ENCODE measurements around the gene DCBLD1. TPM values are rescaled to one million over a fixed set of nuclear protein-coding genes. Genes with fewer than 3 reads are reported as not detected.

DCBLD1 gene
- total and polyA plus RNA-seq, 2 of the 13 experiments (the other 11 are each of a cell fraction or from before 2014, with no cell fraction given) = 23.2 to 41.5 TPM

DNA sequence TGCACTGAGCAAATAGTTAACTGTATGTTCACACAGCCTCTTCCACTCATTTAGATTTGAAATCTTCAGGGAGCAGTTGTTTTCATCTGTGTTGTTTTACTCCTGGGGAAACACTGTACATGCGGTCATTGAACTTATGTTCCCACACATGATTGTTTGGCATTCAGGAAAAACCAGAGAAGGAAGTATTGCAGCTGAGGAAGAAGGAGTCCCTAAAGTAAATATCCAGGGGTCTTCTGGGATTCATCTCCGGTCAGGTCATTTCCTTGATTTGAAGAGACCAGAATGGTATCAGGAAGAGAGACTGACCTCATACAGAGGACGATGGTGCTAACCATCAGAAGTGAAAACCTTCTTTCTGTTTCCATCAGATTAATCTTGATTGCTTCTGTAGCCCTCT is 52.5 kb downstream of the DCBLD1 start:
- DNase-seq (ENCODE audit: low spot score) (no peak), FAIRE-seq (no peak), ATAC-seq (no peak)
- POLR2A ChIA-PET = no interaction called here
- Histone ChIP-seq H3K9me3 (ENCODE audit: low read length) (no peaks in the 10 kb centered on the region), H4K20me1 (ENCODE audit: insufficient read depth, low read length) (no peaks in the 10 kb centered on the region), H3K9ac (ENCODE audit: insufficient read depth, low read depth, low read length) (no peak overlapping the region), H3K36me3 (replicated peaks in 1 of 2; ENCODE audit: control insufficient read depth in 1 of 2, insufficient read depth in 2 of 2, low read length in 2 of 2) (peaks cover 24 to 61% of the 10 kb centered on the region in 2 experiments), H3K4me3 (replicated peaks in 1 of 3; ENCODE audit: insufficient read depth in 1 of 3, low read depth in 2 of 3, low read length in 3 of 3) (no peak overlapping the region), H3K4me2 (ENCODE audit: low read depth, low read length) (no peak overlapping the region), H3K27me3 (ENCODE audit: control insufficient read depth in 1 of 2, insufficient read depth in 2 of 2, low read length in 2 of 2) (no peaks in the 10 kb centered on the region), H3K4me1 (ENCODE audit: insufficient read depth, low read length) (no peaks in the 10 kb centered on the region), H2AFZ (ENCODE audit: low read length) (no peak overlapping the region), H3K79me2 (ENCODE audit: insufficient read depth, low read length) (no peaks in the 10 kb centered on the region), H3K27ac (ENCODE audit: extremely low read length, insufficient read depth, low read length) (no peak overlapping the region)
- TF ChIP-seq RBAK (CRISPR knock-in tag; IDR thresholded peaks at IDR 0.05) (no peak), IKZF1 (IDR thresholded peaks at IDR 0.05) (no peak), MEIS2 (CRISPR knock-in tag; IDR thresholded peaks at IDR 0.05) (no peak)
- TF ChIP-seq, protein P1, sequence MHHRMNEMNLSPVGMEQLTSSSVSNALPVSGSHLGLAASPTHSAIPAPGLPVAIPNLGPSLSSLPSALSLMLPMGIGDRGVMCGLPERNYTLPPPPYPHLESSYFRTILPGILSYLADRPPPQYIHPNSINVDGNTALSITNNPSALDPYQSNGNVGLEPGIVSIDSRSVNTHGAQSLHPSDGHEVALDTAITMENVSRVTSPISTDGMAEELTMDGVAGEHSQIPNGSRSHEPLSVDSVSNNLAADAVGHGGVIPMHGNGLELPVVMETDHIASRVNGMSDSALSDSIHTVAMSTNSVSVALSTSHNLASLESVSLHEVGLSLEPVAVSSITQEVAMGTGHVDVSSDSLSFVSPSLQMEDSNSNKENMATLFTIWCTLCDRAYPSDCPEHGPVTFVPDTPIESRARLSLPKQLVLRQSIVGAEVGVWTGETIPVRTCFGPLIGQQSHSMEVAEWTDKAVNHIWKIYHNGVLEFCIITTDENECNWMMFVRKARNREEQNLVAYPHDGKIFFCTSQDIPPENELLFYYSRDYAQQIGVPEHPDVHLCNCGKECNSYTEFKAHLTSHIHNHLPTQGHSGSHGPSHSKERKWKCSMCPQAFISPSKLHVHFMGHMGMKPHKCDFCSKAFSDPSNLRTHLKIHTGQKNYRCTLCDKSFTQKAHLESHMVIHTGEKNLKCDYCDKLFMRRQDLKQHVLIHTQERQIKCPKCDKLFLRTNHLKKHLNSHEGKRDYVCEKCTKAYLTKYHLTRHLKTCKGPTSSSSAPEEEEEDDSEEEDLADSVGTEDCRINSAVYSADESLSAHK (CRISPR knock-in tag; IDR thresholded peaks at IDR 0.05; ENCODE audit: borderline replicate concordance) = no peak
- TF ChIP-seq, protein P2, sequence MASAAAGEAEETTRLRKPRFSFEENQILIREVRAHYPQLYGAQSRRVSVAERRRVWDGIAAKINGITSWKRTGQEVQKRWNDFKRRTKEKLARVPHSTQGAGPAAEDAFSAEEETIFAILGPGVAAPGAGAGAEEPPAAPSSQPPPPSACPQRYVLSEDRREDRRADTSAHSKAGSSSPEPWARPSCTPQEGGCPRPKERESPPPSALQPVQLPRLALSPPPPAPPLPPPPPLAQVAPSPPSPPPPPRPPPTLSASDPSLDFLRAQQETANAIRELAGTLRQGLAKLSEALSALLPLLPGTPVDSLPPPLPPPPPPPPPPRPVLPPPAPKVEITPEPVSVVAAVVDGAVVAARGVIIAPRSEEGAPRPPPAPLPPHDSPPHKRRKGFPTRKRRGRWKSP (CRISPR knock-in tag; IDR thresholded peaks at IDR 0.05) = no peak
- TF ChIP-seq, protein P3, sequence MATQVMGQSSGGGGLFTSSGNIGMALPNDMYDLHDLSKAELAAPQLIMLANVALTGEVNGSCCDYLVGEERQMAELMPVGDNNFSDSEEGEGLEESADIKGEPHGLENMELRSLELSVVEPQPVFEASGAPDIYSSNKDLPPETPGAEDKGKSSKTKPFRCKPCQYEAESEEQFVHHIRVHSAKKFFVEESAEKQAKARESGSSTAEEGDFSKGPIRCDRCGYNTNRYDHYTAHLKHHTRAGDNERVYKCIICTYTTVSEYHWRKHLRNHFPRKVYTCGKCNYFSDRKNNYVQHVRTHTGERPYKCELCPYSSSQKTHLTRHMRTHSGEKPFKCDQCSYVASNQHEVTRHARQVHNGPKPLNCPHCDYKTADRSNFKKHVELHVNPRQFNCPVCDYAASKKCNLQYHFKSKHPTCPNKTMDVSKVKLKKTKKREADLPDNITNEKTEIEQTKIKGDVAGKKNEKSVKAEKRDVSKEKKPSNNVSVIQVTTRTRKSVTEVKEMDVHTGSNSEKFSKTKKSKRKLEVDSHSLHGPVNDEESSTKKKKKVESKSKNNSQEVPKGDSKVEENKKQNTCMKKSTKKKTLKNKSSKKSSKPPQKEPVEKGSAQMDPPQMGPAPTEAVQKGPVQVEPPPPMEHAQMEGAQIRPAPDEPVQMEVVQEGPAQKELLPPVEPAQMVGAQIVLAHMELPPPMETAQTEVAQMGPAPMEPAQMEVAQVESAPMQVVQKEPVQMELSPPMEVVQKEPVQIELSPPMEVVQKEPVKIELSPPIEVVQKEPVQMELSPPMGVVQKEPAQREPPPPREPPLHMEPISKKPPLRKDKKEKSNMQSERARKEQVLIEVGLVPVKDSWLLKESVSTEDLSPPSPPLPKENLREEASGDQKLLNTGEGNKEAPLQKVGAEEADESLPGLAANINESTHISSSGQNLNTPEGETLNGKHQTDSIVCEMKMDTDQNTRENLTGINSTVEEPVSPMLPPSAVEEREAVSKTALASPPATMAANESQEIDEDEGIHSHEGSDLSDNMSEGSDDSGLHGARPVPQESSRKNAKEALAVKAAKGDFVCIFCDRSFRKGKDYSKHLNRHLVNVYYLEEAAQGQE (IDR thresholded peaks at IDR 0.05; ENCODE audit: borderline replicate concordance in 1 of 2, low read depth in 1 of 2, low read length in 2 of 2) = no peak
- CTCF ChIA-PET (ENCODE audit: low intra/inter-chr PET ratio, low total read pairs) = no interaction called here
- intact Hi-C loops (cut with micrococcal nuclease; ENCODE audit: unreplicated experiment) (no loop called here), in situ Hi-C loops (cut with HindIII; ENCODE audit: extremely low pct_ligation_motif_present, low pct_unique_long_range_greater_than_20kb) (no loop called here)
- 94% methylated on average over 3 of the region's 3 CpGs for WGBS (ENCODE audit: low lambda C conversion rate)
- no TSS peak for BruUV-seq (replicated peaks)
